OCI-LY1 (cell line): ENCODE data around the gene UFC1.

Experiments used
- H2AFZ ChIP-seq: fragments of 200-600 bp; sonication (generic), shearing (Covaris generic); 2 replicates; pipeline ENCODE4 v1.6.0; 2014; ENCODE audit warnings: antibody characterized with exemption, mild to moderate bottlenecking, low read length
- H3F3A ChIP-seq: fragments of 200-600 bp; sonication (generic), shearing (Covaris generic); 2 replicates; pipeline ENCODE4 v1.6.0; 2014; ENCODE audit warnings: mild to moderate bottlenecking, antibody characterized with exemption, low read length, moderate library complexity; ENCODE audit not compliant: insufficient read depth
- H3K27ac ChIP-seq: fragments of 200-600 bp; sonication (generic); 2 replicates; pipeline ENCODE4 v1.5.1; 2014; ENCODE audit warnings: low read length, mixed run types, mild to moderate bottlenecking, low read depth; ENCODE audit not compliant: poor library complexity, severe bottlenecking
- H3K27me3 ChIP-seq: fragments of 200-600 bp; sonication (generic); 2 replicates; pipeline ENCODE4 v1.6.0; 2014; ENCODE audit warnings: antibody characterized with exemption, mild to moderate bottlenecking, low read length, moderate library complexity; ENCODE audit not compliant: insufficient read depth
- H3K36me3 ChIP-seq: fragments of 200-600 bp; sonication (generic); 2 replicates; pipeline ENCODE4 v1.6.1; 2014; ENCODE audit warnings: mild to moderate bottlenecking, antibody characterized with exemption, low read length, moderate library complexity, mixed read lengths; ENCODE audit not compliant: insufficient read depth
- H3K4me1 ChIP-seq: fragments of 200-600 bp; sonication (generic); 2 replicates; pipeline ENCODE4 v1.5.1; 2014; ENCODE audit warnings: mild to moderate bottlenecking, low read length, moderate library complexity; ENCODE audit not compliant: insufficient read depth, severe bottlenecking
- H3K4me2 ChIP-seq: fragments of 200-600 bp; sonication (generic), shearing (Covaris generic); 2 replicates; pipeline ENCODE4 v1.6.1; 2014; ENCODE audit warnings: low read length
- H3K4me3 ChIP-seq: fragments of 200-600 bp; sonication (generic); 2 replicates; pipeline ENCODE4 v1.5.1; 2014; ENCODE audit warnings: low read length, low read depth, mild to moderate bottlenecking, mixed read lengths; ENCODE audit not compliant: poor library complexity, severe bottlenecking
- H3K79me2 ChIP-seq: fragments of 200-600 bp; shearing (Covaris generic); 2 replicates; pipeline ENCODE4 v1.6.1; 2016; ENCODE audit warnings: mixed run types, low read length, mixed read lengths; ENCODE audit not compliant: insufficient read depth
- H3K9ac ChIP-seq: fragments of 200-600 bp; sonication (generic), shearing (Covaris generic); 2 replicates; pipeline ENCODE4 v1.6.1; 2014; ENCODE audit warnings: mild to moderate bottlenecking, low read length, mixed read lengths
- H3K9me2 ChIP-seq: fragments of 200-600 bp; sonication (generic), shearing (Covaris generic); 2 replicates; pipeline ENCODE4 v1.6.1; 2014; ENCODE audit warnings: low read depth, mild to moderate bottlenecking, low read length, mixed read lengths
- H3K9me3 ChIP-seq: fragments of 200-600 bp; shearing (Covaris generic); 2 replicates; pipeline ENCODE4 v1.6.1; 2014; ENCODE audit warnings: low read length, mixed read lengths
- H4K20me1 ChIP-seq: fragments of 200-600 bp; sonication (generic), shearing (Covaris generic); 2 replicates; pipeline ENCODE4 v1.6.0; 2016; ENCODE audit warnings: mild to moderate bottlenecking, low read length; ENCODE audit not compliant: insufficient read depth
- CTCF ChIP-seq: fragments of 200-600 bp; sonication (generic), shearing (Covaris generic); IDR thresholded peaks from 2 replicates; pipeline ENCODE4 v1.5.1; 2017; ENCODE audit warnings: mild to moderate bottlenecking, antibody characterized with exemption, low read length, moderate library complexity, mixed read lengths
- EZH2 ChIP-seq: fragments of 200-600 bp; sonication (generic), shearing (Covaris generic); IDR thresholded peaks from 2 replicates; pipeline ENCODE4 v1.8.0; 2017; ENCODE audit warnings: borderline replicate concordance, mixed run types, mild to moderate bottlenecking, antibody characterized with exemption, low read length, moderate library complexity, mixed read lengths

Gene UFC1

GRCh38 chr1:161140755-161141400, 12.9 kb upstream of the UFC1 start:
- Histone ChIP-seq H3K9ac (no peak overlapping the region), H3K4me3 (no peak overlapping the region), H3K9me3 (no peaks in the 10 kb centered on the region), H3F3A (no peaks in the 10 kb centered on the region), H2AFZ (no peak overlapping the region), H3K27me3 (no peaks in the 10 kb centered on the region), H3K36me3 (no peaks in the 10 kb centered on the region; the same call in 1 of the 2 replicates), H3K4me2 (no peak overlapping the region), H4K20me1 (no peaks in the 10 kb centered on the region), H3K4me1 (no peaks in the 10 kb centered on the region), H3K27ac (no peak overlapping the region), H3K9me2 (no peaks in the 10 kb centered on the region), H3K79me2 (no peaks in the 10 kb centered on the region)
- no peak for TF ChIP-seq EZH2
- no peak for TF ChIP-seq CTCF

- Histone ChIP-seq H3K36me3 (no peaks in the 10 kb centered on the region), H4K20me1 (no peaks in the 10 kb centered on the region), H3K79me2 (no peaks in the 10 kb centered on the region), H3K9me2 (no peaks in the 10 kb centered on the region), H3K4me3 (no peak overlapping the region), H2AFZ (no peak overlapping the region), H3K4me1 (no peaks in the 10 kb centered on the region), H3K9ac (no peak overlapping the region), H3K27ac (no peak overlapping the region), H3K4me2 (no peak overlapping the region), H3K9me3 (no peaks in the 10 kb centered on the region), H3F3A (no peaks in the 10 kb centered on the region), H3K27me3 (no peaks in the 10 kb centered on the region)
- no peak for TF ChIP-seq EZH2
Observed at GRCh38 chr1:161145832-161146231, 7.9 kb upstream of the UFC1 start.

GRCh38 chr1:161153176-161153575, 602 bp upstream of the UFC1 start:
- Histone ChIP-seq H3K27ac (no peak overlapping the region), H3K9me3 (no peaks in the 10 kb centered on the region), H3K4me3 (peak overlapping the region; percentile 61), H3K9ac (peak overlapping the region; percentile 66), H4K20me1 (no peaks in the 10 kb centered on the region), H3K4me2 (peak overlapping the region; percentile 63), H3K36me3 (peaks cover 9% of the 10 kb centered on the region; the same call in 1 of the 2 replicates), H3K27me3 (no peaks in the 10 kb centered on the region), H3K9me2 (no peaks in the 10 kb centered on the region), H3F3A (no peaks in the 10 kb centered on the region), H3K4me1 (peaks cover 20% of the 10 kb centered on the region), H3K79me2 (no peaks in the 10 kb centered on the region), H2AFZ (peak overlapping the region; percentile 91)
- TF ChIP-seq CTCF (no peak), EZH2 (no peak)

- H3K27ac ChIP-seq, result no peak overlapping the region
- TF ChIP-seq EZH2, result no peak
- TF ChIP-seq CTCF, result no peak
- H3K9me2 ChIP-seq, result no peaks in the 10 kb centered on the region
- peaks cover 4% of the 10 kb centered on the region; the same call in 1 of the 2 replicates for H3F3A ChIP-seq
- no peaks in the 10 kb centered on the region for H3K27me3 ChIP-seq
- no peak overlapping the region for H2AFZ ChIP-seq
- H3K9me3 ChIP-seq, result no peaks in the 10 kb centered on the region
- no peak overlapping the region for H3K4me2 ChIP-seq
- H3K36me3 ChIP-seq, result peaks cover 32% of the 10 kb centered on the region; the same call in 1 of the 2 replicates
- no peaks in the 10 kb centered on the region for H3K79me2 ChIP-seq
- H4K20me1 ChIP-seq, result no peaks in the 10 kb centered on the region
- H3K4me3 ChIP-seq, result no peak overlapping the region
- peaks cover 44% of the 10 kb centered on the region for H3K4me1 ChIP-seq
- H3K9ac ChIP-seq, result no peak overlapping the region
Observed at GRCh38 chr1:161157867-161158266, 4.1 kb downstream of the UFC1 start.
